NCI-H1048 (cell line): ENCODE results near the gene CKMT1A.
A peak's percentile ranks its signal among the peaks of the same experiment; 100 is the strongest.
"Not testable (repeated sequence)": the region's sequence is repeated elsewhere in the genome, so short reads cannot be mapped to it uniquely, and the experiment has no call there.

Experiments
- DNase-seq: peaks from one replicate; lab custom pipeline; 2025; lab: John Stamatoyannopoulos, UW

CKMT1A gene

DNA sequence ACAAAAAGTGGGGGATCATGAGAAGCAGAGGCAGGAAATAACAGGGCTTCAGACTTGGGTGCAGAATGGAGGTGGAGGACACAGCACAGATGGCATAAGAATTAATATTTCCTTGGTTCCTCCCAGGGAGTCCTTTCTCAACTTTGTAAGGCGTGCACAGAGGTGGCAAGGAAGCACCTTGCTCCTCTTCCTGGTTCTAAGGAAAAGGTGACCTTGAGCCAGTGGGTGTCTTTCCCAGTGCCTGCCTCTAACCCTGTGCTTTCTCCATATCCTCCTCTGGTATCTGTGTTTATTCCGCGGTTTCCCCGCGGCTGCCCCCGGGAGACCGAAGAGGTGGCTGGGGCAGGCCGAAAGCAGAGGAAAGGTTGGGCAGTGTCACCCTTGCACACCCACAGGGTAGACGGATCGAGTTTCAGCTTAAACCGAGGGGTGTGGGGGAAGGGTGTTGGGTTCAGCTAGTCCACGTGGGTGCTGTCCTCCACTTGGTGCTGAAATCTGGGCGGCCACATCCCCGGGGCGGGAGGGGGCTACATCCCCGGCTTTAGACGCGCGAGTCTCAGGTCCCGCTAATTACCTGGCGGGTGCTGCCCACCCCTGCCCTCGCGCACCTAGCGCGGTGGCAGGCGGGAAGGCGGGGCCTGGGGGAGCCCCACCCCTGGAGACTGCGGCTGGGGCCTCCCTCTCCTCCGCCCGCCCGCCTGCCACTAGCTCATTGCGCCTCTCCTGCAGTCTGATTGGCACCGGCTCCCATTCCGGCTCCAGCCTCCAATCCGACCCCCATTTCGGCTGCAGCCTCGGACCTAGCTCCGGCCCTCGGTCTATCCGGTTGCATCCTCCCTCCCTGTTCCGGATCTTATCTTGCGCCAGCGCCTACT is at the start of gene CKMT1A:
Gene CKMT1A, plus strand, starts transcription at position 712 of the 875 bp plus-strand sequence. CDS start 192 bp downstream, outside the sequence.
- DNase-seq: not testable (repeated sequence)

DNA sequence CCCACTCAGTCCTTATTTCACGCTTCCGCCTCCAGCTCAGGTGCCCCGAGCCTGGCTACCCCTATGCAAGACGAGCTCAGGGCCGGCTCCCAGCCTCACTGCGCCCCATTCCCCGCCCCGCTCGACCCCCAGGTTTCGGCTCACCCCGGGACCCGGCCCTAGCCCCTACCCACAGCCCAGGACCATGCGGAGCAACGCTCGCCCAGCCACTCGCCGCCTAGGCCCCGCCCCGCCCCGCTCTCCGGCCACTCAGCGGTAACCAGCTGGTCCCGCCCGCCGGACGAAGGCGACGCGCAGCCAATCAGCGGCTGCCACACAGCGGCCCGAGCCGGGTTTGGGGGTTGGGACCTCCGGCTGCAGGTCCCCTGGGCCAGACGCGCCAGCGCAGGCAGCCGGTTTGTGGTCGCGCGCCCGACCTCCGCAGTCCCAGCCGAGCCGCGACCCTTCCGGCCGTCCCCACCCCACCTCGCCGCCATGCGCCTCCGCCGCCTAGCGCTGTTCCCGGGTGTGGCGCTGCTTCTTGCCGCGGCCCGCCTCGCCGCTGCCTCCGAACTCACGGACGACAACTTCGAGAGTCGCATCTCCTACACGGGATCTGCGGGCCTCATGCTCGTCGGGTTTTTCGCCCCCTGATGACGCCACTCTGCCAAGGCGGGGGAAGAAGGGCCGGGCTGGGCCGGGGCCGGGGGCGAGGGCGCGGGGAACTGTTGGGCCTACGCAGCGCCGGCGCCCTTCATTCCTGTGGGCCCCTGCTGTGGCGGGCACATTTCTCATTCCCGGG is 44.8 kb upstream of the CKMT1A start, which contains the start of gene CATSPER2:
Gene CATSPER2, minus strand, starts transcription at position 196 of the 781 bp plus-strand sequence. CDS start 783 bp downstream, outside the sequence.
- DNase-seq: no peak

DNA sequence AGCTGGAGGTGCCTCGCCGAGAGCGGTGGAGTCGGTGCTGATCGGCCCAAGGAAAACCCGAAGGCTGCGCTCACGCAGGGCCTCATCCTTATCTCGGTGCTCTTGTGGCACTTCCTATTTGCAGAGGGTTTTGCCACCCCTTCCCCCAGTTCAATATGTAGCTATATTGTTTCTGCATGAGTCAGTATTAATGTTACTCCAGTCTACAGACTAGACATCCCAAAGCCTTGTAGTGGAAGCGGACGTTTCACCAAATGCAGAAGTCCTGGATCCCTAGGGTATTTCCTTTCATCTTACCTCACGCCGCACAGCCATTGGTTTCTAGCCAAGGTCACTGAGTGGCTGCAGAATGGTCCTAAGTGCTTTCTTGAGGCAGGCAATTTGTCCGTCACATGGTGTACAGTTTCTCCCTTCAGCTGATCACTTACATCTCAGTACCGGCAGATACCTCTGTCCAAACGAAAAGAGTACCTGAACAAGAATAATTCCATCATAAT is 44.2 kb upstream of the CKMT1A start:
- DNase-seq: not testable (repeated sequence)

DNA sequence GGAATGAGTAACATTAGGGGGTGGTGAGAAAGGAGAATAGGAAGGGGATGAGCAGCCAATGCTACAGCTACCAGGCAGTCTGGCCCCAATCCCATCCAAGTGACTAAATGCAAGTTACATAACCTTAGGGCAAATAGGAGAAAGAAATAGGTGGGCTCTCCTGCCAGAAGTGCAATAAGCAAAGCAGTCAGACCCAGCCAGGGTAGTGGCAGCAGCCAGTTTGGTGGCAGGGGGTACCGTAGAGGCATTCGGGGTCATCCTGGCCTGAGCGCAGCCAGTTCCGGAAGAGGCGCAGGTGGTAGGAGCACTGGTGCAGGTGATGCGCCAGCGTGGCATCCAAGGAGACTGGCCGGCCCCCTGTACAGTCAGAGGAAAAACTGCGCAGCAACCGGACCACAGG is 33.9 kb upstream of the CKMT1A start:
- not testable (repeated sequence) for DNase-seq

DNA sequence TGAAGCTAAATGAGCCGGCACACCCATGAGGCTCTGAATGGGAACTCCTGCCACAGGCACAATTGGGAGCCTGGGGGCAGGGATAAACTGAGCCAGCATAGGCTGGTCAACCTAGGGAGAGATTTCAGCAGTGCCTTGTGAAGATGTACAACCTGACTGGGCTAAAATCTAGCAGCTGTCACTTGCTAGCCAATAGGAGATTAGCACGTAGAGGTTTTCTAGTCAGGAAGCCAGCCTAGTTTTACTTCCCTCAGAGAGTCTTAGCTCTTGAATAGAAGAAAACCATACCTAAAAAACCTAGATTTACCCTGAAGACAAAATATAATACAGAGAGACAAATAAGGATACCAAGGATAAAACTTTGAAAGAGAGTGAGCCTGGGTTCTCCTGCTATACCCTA is 31.4 kb upstream of the CKMT1A start:
- not testable (repeated sequence) for DNase-seq

DNA sequence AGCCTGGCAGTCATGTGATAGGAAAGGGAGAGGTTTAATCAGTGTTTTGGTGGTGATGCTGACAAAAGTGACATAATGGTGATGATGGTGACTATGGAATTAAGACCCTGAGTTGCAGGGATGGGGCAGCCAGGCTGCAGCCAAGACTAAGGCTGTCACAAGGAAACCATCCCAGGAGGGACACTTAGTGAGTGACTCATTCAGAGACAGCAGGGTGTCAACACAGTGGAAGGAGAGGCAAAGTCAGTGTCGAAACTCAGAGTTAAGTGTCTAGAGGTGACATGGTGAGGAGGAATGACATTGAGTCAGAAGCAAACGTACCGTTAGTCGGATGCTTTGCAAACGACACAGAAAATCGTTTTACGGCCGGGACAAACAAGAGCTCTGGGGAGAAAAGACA is 30.3 kb upstream of the CKMT1A start:
- not testable (repeated sequence) for DNase-seq

DNA sequence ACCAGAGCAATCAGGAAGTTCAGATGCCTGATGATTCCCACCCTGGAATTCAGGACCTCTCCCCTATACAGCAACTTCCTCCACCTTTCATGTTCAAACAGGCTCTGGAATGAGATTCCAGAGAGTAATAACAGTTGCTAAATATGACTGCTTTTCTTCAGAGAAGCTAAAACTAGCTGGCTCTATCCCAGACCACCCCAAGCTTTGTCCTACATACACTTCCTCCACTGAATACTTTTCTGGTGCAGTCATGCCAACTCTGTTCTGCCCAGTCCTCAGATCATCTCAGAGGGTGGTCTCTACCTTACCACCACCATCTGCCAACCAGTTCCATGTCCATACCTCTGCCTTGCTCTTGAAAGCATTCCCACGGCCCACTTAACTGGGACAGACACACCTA is 27.5 kb upstream of the CKMT1A start:
- DNase-seq: not testable (repeated sequence)

DNA sequence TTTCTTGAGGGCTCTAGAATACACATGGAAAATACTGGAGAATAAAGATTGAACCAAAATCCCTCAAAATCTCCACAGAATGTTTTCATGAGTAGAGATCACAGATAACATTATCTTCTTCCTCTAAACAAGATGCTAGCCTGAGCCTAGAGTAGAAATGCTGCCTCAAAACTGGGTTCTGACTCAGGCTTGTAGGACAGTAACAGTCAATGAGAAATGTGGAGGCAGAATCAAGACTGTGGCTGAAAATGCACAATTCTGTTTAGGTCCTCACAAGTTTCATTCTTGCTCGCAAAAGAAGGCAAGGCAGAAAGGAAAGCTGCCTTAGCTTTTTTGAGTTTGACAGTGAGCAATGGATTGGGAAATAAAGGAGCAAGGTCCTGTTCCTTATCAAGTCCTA is 19.5 kb upstream of the CKMT1A start:
- DNase-seq: not testable (repeated sequence)

DNA sequence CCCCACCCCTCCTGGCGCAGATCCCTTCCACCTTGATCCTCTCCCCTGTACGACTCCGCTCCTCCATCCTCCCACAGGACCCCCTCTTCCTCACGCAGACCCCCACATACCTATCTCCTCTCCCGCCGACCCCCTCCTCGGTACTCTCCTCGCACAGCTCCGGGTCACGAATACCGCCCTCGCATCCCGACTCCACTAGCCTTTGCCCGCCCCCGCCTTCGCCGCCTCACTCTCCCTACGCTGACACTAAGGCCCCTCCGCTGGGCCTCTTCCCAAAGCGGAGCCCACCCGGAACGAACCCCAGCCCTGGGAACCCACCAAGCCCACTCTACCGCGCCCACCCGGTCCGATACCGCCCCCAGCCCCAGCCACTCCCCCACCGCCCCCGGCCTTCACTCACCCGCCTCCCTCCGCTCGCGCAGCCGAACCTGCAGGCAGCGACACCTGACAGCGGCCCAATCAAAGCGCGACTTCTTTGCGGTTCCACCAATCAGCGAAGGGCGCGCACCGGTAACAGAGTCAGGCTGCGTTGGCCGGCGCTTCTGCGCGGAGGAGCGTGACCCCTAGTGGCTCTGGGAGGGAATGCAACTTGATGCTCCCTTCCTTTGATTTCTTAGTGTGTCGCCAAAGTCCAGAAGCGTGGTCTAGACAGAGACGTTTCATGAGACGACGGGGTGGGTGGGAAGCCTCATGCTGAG is 3.9 kb upstream of the CKMT1A start:
- DNase-seq: not testable (repeated sequence)

DNA sequence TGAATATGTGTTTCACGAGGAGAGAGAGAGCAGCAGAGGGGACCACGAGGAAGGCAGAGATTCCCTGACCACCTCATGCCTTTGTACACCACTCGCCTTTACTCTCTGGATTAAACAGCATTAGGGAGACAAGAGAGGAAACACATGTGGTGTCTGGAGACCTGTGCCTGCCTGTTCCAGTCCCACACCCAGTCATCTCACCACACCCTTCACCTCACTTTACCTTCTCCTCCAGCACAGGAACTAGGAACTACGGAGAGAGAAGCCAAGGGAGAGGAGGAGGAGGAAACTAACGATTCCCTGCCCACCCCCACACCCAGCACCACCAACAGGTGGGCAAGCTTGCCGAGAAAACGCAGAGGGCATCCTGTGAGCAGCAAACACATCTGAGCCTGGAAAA is 980 bp upstream of the CKMT1A start:
- DNase-seq: not testable (repeated sequence)

DNA sequence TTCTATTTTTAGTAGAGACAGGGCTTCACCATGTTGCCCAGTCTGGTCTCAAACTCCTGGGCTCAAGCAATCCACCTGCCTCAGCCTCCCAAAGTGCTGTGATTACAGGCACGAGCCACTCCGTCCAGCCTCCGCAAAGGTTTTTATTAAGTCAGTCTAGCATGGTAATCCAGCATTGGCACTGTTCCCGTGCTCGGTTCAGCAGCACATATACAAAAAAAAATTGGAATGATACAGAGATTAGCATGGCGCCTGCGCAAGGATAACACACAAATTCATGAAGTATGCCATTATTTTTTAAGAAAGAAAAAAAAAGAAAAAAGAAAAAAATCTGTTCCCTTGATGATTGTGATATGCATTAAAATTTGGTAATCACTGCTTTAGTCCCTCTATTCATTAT is 8.5 kb downstream of the CKMT1A start:
- no peak for DNase-seq

DNA sequence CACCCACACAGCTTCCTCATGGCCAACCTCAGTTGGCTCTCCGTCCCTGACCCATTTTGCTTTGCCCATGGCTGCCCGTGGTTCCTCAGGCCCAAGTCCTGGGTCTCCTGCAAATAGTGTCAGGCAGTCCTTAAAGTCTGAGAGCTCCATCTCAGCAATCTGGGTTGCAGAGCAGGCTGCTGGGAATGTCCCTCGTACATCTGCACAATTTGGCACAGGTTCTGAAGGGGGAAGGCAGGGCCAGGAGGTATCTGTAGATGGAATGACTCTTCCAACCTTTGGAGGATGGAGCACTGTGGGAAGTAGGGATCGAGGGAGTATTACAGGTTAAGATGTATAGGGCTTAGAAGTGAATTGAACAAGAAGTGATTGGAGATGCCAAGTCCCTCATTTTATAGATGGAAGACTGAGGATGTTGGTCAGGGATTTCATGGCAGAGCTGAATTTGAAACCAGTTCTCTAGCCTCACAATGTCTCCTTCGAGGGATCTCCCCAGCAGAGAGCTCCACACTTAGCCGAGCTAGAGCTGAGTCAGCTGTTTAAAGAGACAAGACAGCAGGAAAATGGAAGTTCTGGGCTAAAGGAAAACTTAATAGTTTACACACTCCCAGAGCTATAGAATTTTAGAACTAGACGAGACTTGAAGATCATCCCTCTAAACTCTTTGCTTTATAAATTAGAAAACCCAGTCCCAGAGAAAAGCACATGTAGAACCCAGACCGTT is 9.2 kb downstream of the CKMT1A start:
- no peak for DNase-seq

DNA sequence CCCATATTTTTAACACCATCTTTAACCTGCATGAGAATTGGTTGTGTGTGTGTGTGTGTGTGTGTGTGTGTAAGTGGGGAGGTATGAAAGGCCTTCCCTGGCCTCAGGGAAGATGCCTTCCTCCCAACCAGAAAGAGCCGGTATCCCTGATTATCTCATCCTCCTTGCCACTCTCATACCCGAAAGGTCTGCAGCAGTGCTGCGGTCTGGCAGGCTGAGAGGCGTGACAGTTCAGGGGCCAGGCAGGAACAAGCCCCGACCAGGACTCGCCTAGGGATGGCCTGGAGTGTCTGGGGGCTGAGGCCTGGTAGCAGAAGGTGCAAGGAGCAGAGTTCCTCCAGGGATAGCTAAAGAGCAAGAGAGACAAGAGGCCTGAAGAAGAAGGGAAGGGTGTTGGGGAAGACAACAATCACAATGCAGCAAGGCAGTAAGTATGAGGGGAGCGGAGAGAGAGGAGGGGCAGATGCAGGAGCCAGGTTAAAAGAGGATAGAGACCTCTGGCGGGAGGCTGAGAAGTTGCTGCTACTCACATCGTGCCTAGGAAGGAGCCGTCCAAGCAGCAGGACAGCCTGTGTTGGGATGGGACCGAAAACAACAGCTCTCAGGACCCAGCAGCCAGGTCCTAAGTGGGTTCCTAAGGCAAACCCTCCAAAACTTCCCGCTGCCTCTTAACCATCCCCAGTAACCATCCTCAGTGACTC is 16.9 kb downstream of the CKMT1A start:
- not testable (repeated sequence) for DNase-seq

DNA sequence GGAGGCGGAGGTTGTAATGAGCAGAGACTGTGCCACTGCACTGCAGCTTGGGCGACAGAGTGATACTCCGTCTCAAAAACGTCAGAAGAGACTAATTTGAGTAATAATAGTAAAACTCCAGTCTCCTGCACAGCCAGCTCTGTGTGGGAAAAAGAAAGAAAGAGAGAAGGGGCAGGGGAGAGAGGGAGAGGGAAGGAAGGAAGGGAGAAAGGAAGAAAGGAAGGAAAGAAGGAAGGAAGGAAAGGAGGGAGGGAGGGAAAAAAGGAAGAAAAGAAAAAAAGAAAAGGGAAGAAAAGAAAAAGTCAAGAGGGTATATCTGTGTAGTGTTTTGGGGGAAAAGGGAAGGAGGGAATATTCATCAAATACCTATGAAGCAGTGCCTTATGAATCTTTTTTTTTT is 29.5 kb downstream of the CKMT1A start:
- no peak for DNase-seq

DNA sequence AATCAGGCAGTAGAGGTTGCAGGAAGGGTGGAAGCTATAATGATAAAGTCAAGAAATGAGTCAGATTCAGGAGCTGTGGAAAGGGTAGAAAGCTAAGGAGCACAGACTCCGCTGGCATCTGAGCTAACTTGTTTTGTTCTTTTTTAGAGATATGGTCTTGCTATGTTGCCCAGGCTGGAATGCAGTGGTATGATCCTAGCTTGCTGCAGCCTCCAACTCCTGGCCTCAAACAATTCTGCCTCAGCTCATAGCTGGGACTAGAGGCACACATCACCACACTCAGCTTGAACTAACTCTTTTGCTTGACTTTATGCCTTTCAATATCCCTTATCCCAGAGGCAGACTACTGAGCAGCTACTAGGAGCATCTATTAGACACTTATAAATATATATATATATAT is 32.6 kb downstream of the CKMT1A start:
- DNase-seq: not testable (repeated sequence)

DNA sequence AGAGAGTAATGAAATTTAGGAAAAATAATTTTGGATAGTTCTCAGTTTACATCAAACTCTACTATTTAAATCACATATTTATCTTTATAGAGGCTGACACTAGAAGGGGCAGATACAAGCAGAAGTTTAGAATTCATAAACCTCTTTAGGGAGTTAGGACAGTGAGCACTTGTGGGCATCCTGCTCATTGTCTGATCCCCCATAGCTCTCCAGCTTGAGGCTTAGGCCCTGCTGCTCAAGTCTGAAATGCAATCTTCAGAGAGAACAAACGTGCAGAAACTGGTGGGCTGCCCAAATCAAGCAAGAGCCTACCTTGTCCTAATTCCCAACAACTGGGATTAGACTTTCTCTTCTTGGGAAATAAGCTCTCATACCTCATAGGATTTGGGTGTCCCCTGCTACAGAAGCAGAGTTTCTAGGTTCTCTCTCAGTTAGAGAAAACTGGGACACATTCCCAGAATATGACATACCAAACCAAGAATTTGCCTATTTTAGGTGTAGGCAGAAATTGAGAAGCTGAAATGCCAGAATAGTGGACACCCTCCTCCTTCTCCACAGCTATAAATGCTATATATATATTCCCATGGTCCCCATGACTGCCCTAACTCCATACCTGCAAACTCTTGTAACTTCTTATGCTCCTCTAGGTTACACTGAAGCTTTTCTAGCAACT is 34.5 kb downstream of the CKMT1A start:
- not testable (repeated sequence) for DNase-seq

DNA sequence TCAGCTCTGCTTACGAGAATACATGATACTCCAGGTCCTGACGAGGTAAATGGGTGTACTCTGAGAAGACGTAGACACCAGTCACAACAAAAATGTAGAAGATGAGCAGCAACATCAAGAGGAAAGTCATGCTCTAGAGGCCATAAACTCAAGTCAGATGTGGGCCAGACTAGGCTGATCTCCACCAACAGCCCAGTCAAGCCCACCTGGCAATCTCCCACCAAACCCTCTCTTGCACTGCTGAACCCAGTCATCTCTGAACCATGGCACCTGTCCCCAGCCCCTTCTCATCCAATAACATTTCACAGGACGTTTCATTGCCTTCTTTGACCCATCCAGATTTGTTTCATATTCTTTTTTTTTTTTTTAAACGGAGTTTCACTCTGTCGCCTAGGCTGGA is 41.8 kb downstream of the CKMT1A start:
- no peak for DNase-seq

DNA sequence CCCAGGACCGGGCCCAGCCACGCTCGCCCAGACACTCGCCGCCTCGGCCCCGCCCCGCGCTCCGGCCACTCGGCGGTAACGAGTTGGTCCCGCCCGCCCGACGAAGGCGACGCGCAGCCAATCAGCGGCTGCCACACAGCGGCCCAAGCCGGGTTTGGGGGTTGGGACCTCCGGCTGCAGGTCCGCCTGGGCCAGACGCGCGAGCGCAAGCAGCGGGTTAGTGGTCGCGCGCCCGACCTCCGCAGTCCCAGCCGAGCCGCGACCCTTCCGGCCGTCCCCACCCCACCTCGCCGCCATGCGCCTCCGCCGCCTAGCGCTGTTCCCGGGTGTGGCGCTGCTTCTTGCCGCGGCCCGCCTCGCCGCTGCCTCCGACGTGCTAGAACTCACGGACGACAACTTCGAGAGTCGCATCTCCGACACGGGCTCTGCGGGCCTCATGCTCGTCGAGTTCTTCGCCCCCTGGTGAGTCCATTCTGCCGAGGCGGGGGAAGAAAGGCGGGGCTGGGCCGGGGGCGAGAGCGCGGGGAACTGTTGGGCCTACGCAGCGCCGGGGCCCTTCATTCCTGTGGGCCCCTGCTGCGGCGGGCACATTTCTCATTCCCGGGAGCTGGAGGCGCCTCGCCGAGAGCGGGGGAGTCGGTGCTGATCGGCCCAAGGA is 52.7 kb downstream of the CKMT1A start, which contains the start of gene PDIA3:
Gene PDIA3, plus strand, starts transcription at position 194 of the 658 bp plus-strand sequence. Its CDS starts 102 bp downstream, at position 296.
- DNase-seq: peak; percentile 59

DNA sequence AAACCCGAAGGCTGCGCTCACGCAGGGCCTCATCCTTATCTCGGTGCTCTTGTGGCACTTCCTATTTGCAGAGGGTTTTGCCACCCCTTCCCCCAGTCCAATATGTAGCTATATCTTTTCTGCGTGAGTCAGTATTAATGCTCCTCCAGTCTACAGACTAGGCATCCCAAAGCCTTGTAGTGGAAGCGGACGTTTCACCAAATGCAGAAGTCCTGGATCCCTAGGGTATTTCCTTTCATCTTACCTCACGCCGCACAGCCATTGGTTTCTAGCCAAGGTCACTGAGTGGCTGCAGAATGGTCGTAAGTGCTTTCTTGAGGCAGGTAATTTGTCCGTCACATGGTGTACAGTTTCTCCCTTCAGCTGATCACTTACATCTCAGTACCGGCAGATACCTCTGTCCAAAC is 53.2 kb downstream of the CKMT1A start:
- not testable (repeated sequence) for DNase-seq
